CD4-positive, alpha-beta T cell treated with Interleukin-21 for 1 hour (primary cell): ENCODE data around the gene IRAK3.
"Not testable (repeated sequence)": the region's sequence is repeated elsewhere in the genome, so short reads cannot be mapped to it uniquely, and the experiment has no call there.

ENCODE experiments used
- DNase-seq: peaks from one replicate; pipeline ENCODE4 v3.0.0-alpha.2; 2020

IRAK3 gene

DNA sequence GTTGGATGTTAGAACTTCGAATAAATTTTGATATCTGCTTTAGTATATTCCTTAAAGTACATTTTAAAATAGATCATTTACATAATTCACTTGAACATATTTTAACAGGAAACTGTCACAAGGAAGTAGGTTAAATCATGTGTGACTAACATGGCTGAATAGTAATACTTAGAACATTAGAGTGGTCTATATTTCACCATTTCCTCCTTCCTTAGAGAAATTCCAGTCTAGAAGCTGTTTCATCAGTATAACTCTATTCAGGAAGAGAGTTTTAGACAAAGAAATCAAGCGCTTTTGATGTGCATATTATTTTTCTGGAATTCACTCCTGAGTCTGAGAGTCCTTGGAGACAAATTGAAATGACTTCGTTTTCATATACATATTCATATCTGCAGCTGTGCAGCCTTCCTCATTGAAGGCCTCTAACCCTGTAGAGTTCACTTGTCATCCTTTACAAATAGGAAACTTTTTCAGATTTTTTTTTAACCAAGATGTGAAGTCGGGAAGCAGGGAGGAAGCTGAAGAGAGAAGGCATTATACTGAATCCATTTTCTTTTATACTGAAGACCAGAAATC is 28.4 kb downstream of the IRAK3 start:
- DNase-seq, result no peak

DNA sequence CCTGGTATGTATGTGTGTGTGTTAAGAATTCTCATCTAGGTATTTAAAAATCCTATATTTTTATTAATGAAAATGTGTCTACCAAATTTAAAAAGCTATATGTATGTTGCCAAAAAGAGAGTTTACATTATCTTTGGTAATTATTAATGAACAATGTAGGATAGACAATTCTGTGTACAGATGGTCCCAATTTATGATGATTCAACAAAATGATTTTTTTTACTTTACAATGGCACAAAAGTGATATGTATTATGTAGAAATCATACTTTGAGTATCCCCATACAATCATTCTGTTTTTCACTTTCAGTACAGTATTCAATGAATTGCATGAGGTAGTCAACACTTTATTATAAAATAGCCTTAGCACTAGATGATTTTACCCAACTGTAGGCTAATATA is 39.4 kb downstream of the IRAK3 start:
- no peak for DNase-seq

DNA sequence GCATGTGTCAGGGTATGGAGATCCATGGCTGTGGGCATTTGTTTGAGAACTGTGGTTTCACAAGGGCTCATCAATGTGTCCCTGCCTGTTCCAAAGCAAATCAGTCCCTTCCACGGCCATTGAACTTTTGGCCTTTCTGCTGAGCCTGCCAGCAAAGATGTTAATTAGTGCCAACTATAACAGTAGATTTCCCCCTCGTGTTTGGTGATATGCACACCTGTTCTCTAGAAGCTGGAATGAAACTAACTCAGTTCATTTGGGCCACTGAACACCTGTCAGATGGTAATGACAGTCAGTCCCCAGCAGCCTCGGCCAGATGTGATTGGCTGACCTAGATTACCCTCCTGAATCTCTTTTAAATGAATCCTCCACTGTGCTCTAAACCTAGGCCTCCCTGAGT is 43.2 kb downstream of the IRAK3 start:
- DNase-seq, result no peak

DNA sequence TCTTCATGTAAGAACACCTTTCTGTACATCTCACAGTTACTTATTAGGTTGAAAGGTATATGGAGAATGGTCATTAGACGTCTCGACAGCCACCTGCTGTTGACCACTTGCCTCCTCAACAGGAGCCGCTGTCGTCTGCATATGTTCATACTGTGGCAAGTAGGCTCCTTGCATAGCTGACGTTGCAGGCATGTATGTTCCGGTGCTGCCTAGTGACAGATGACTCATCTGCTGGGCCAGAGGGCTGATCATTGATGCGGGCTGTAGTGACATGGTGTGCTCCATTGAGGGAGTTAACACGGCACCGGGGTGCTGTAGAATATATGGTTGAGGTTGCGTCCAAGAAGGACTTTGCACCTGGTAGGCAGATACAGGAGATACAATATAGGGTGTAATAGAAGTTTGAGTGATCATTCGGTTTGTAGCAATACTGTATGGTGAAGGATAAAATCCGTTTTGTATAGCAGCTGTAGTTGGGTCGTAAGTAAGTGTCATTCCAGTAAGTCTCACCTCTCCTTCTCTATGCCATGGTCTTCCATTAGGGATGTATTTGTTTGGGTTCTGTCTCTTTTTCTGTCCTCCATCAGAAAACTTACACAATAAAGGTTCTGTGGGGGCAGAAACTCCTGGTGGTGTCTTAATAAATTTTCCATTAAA is 45.2 kb downstream of the IRAK3 start:
- peak; percentile 59 for DNase-seq

DNA sequence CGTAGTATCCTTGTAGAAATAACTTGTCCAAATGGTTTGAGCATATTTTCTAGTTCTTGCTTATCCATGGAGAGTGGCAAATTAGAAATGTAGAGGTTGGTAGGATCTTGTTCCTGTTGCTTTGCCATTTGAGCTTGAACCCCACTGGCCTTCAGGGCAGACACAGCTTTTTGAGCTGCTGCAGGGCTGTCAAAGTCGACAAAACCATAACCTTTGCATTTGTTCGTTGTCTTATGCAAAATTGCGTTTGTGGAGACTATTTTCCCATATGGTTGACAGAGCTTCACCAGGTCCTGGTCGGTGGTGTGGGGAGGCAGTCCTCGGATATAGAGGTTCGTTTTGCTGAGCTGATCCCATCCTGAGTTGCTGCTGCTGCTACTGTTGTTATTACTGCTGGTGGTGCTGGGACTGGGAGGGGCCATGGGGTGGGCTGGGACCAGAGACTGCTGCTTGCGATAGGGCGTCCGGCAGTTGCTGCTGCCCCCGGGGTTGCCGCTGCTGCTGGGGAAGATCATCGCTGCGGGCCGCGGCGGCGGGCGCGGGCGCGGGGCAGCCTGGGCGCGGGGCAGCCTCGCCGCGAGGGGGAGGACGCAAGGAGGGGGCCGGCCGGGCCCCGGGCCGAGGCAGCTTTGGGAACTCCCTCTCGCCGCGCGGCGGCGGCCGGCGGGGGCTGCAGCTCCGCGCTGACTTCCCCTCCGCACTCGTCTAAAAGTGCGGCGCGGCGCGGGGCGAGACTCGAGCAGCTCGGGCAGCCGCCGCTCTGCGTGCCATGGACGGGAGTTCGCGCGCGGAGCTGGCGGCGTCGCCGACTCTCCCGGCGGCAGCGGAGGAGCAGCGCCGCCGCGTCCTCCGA is 46.0 kb downstream of the IRAK3 start:
- peak; percentile 28 for DNase-seq

DNA sequence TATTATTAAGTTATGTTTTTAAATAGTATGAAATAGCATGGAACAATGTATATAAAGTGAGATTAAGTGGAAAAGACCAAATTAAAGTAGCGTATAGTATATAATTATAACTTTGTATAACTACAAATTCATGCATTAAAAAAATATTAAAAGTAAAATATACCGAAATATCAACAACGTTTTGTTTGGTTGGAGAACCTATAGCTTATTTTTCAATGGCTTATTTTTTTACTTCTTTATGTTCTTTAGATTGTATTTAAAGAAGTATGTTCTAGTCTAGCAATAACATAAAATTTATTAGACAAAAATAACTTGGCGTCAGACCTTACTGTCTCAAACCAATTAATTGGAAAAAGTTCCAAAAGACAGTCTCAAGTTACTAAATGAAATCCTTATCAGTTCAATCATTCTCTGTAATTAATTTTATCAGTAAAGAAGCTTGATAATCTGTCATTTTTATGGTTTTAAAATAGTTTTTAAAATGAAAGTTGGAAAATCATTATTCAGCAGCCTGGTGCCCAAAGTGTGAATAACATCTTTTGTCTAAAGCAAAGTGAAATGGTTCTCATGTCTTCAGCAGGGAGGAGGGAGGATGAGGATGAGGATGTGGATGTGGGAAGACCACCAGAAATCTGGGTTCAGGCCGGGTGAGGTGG is 46.7 kb downstream of the IRAK3 start:
- DNase-seq, result no peak

DNA sequence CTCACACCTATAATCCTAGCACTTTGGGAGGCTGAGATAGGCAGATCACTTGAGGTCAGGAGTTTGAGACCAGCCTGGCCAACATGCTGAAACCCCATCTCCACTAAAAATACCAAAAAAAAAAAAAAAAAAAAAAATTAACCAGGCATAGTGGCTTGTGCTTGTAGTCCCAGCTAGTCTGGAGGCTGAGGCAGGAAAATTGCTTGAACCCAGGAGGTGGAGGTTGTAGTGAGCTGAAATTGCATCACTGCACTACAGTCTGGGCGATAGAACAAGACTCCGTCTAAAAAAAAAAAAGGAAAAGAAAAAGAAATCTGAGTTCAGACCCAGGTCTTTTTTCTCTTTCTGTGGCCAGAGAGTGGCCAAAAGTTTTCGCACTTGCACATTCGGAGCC is 47.3 kb downstream of the IRAK3 start:
- not testable (repeated sequence) for DNase-seq

DNA sequence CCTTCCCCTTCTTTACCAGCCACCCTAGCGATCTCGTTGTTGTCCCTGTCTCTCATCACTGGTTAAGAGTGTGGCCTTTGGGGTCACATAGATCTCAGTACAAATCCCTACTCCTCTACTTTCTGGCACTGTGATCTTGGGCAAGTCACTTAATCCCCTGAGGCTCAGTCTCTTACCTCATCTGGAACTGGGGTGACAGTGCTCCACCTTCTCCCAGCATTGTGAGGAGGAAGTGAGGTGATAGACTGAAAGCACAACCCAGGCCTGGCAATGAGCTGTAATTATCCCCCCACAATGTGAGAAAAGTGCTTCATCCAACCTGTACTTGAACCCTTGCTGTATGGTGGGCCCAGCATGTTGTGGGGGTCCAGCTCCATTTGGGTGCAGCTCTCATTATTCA is 48.0 kb downstream of the IRAK3 start:
- no peak for DNase-seq

DNA sequence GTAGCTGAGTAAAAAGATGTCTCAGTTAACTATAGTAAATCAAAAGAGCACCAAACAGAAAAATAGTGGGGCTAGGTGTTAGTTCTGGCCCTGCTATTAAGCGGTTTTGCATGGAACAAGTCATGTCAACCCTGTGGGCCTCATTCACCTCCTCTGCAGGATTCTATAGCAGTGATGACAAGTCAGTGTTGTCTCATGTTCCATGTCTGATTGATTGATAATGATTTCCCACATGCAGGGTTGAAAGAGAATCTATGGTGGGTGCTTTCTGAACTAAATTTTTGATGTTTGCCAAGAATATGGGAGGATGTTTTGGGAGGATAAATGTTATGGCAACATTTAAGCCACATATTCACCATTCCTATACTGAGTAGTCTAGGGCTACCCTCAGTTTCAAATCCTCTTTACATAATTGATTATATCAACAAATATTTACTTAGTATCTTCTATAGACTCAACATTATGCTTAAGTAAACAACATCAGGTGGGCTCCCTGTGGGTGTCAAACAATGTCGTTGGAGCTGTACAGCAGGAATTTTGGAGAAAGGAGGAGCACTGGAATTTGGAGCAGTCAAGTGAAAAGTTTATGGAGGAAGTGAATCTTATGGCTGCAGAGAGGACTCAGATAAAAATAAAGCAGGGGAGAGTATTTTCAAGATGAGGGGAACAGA is 48.6 kb downstream of the IRAK3 start:
- no peak for DNase-seq

DNA sequence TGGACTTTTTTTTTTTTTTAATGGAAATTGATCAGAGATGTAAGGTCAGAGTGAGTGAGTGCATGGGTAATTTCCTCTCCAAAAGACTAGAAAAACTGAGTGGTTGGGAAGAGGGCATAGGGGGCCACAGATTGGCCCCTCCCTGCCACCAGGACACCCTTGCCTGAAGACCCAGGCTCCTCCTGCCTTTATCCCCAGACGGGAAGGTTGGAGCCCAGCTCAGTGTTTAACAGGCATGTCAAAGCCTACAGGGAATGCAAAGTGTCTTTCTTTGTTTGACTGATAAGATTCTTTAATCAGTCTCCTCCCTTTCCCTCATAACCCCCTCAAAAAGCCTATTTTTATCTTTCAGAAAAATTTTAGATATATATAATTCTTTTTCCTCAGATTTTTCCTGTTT is 50.3 kb downstream of the IRAK3 start:
- no peak for DNase-seq

DNA sequence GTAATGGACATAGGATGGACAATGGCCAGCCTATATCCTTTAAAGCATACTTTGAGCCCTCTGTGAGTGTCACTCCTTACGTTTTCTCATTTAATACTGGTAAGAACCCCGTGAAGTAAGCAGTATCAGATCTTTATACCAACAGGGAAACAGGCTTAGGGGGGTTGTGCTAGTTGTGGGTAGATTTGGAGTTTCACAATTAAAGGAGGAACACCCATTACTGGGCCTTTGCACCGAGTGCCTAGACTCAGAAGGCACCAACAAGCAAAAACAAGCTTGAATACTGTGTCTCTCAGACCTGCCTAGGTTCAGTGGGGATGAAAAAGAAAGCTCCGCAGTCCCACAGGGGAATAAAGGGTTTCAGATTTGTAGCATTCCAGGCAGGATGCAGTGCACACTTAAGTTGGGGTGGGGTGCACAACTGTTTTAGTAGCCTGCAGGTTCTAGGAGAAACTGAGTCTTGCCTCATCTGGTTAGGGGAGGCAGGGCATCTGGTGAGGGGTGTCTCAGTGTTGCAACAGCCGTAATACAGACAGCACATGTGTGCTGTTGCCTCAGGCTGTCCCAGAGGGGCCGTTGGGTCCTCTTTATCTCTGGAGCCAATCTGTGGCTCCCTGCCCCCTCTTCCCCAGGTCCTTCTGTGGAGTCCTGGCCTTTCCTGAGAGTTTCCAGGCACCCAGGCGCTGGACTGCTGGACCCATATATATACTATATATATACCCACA is 51.2 kb downstream of the IRAK3 start:
- DNase-seq, result no peak

DNA sequence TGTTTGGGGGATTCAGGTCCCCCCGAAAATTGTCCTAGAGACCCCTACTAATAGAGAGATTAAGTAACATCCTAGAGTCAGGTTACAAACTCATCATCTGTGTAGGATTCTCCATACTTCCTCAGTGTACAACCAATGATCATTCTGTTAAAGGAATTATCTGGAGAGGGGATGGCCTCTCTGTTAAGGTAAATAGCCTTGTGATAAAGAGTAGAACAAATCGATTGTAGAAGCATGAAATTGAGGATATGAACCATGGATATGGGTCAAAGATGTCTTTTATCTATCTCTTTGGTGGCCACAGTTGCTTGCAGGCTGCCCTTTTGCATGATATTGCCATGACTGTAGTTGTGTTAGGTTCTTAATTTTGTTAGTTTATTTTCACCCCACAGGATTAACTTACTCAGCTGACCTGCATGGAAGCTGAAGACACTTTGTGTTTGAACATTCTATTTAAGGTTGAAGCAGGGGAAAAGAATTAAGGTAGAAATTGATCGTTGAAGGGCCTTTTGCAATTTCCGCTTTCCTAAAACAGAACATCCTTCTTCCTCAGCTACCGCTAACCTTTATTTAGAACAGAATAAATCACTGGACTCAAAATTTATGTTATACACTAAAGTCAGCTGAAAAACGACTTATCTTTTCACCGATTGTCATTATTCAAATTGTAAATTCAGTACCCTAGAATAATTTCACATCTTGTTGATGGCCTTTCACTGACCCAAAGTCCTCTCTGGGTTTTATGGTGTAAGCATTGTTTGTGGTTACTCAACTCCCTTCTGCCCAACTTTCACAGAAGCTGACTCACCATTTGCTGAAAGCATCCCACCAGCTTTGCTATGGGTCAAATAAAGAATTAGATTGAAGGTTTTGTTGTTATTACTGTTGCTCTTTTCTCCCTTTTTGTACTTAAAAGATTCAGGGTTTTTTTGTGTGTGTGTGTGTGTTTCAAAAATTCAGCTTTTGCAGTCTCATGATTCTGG is 52.3 kb downstream of the IRAK3 start:
- DNase-seq, result no peak

DNA sequence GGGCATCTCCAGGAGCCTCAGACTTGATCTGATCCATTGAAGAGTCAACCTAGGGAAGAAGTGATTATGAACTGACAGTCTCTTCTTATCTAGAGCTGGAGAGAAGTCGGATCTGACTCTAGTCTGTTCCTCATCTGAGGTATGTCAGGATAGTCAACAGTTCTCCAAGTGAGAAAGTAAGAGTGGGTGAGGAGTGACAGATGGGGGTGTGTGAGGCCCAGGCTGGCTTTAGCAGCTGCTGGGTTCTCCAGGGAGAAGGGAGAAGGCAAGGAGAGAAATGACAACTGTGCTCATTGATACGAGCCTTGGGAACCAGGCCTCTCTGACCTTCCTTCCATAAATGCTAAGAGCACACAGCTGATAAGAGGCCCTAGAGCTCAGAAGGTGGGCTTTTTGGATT is 53.3 kb downstream of the IRAK3 start:
- no peak for DNase-seq

DNA sequence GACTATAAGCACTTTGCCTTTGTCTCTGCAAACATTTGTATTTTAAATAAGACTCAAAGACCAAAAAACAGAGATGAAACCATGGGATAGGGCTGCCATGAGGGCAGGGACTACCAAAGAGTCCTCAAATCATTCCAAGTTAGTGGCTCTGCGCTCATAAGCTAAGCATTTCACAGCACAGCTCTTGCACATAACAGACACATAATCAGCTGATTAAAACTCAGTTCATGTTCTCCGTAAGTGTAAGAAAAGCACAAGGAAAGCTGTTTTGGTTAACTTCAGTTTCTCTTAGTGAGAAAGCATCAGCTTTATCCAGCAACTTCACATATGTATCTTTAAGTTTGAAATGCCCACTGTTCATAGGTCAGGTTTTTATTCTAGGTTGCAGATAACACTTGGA is 54.9 kb downstream of the IRAK3 start:
- DNase-seq, result no peak

DNA sequence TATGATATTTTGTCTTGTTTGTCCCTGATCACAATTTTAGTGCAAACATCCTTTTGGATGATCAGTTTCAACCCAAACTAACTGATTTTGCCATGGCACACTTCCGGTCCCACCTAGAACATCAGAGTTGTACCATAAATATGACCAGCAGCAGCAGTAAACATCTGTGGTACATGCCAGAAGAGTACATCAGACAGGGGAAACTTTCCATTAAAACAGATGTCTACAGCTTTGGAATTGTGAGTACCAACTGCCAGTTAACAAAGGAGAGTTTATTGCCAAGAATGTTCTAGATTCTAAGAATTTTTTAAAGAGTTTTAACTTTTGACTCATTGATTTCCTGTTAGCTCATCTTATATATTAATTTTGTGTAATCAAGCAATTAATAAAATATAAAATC is 55.4 kb downstream of the IRAK3 start:
- no peak for DNase-seq

DNA sequence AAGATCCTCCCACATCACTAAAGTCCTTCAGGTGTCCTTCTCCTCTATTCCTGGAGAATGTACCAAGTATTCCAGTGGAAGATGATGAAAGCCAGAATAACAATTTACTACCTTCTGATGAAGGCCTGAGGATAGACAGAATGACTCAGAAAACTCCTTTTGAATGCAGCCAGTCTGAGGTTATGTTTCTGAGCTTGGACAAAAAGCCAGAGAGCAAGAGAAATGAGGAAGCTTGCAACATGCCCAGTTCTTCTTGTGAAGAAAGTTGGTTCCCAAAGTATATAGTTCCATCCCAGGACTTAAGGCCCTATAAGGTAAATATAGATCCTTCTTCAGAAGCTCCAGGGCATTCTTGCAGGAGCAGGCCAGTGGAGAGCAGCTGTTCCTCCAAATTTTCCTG is 58.7 kb downstream of the IRAK3 start:
- DNase-seq, result no peak

DNA sequence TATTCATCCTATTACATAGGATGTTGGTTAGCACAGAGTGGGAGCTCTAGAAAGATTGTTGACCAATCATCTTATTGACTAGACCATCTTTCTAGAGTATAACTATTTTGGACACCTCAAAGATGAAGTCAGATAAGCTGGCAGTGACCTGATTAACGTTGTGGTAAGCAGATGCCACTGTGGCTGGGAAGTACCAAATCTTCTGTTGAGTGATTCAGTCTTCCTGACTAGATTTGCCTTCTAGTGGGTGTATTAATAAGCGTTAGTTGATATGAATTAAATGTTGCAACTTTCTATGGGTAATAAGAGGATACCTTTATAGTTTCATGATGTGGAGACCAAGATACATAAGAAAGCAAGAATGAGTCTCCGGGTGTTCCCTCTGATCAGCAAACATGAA is 62.0 kb downstream of the IRAK3 start:
- no peak for DNase-seq

DNA sequence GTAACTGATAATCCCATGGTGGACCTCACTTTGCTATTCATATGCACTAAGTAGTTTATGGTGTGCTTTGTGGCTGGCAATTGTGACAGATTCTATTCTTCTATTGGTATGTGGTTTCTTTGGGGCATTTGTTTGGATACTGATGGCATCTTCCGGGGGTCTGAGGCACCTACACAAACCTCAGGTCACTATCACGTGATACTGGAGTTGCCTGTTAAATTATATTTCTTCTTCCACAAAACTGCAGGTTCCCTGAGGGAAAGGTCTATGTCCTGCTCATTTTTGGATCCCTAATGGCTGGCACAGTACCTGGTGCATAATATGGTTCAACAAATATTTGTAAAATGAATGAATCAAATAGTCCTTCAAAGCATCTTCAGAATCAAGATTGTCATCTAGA is 63.8 kb downstream of the IRAK3 start:
- no peak for DNase-seq

DNA sequence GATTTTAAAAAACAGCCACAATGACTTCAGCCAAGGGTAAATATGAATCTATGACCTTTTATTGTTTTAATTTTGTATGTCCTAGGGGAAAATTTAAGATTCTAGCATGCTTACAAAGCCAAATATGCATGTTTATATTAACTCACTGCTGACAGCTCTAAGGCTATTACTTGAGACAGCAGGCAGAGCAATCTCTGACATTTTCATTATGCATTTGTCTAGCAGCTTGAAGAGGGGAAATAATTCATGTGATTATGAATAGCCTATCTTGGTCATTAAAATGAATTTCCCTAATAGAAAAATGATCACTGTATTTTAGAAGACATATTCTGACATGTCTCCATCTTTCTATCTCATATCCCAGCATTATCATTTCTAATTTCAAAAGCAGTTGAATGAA is 66.7 kb downstream of the IRAK3 start:
- no peak for DNase-seq

DNA sequence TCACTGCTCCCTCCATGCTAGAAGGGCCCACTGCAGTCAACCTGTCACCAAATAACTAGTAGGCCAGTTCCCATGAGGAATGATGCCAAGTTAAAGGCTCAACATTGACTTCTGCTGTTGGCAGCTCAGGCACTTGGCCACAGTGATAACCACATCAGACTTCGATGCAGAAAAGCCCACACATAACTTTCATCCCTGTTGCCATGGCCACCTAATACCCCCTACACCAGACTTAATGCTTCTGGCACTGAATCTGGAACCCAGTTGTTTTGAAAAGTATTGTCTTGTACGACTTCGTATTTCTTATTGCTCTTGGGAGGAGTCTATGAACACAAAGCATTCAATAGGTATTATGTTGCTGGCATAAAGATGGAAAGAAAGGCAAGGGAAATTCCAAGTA is 69.0 kb downstream of the IRAK3 start:
- no peak for DNase-seq

DNA sequence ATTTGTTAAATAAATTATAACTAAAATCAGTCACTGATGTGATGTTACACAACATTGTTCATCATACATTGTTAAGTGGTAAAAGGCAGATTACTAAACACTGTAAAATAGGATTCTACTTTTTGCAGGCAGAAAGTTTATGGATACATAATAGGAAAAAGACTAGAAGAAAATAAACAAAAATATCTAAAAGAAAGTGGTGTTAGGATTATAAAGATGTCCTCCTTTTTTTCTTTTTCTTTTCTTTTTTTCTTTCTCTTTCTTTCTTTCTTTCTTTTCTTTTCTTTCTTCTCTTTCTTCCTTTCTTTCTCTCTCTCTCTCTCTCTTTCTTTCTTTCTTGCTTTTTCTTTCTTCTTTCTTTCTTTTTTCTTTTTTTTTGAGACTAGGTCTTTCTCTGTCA is 73.7 kb downstream of the IRAK3 start:
- DNase-seq, result no peak
